Smooth muscle cell (in vitro differentiated cells): ENCODE measurements around the gene MAST2. TPM values are rescaled to one million over a fixed set of nuclear protein-coding genes. Genes with fewer than 3 reads are reported as not detected.
A peak's percentile ranks its signal among the peaks of the same experiment; 100 is the strongest.

Experiments used
- DNase-seq: peaks from one replicate; lab custom pipeline; 2025; ENCODE audit not compliant: unreplicated experiment; lab: John Stamatoyannopoulos, UW
- H2AFZ ChIP-seq: fragments of 200-600 bp; sonication (generic); 2 replicates; pipeline ENCODE4 v1.6.0; 2016; ENCODE audit warnings: antibody characterized with exemption, low read depth, mild to moderate bottlenecking
- H3F3A ChIP-seq: fragments of 200-600 bp; sonication (generic); 2 replicates; pipeline ENCODE4 v1.6.0; 2017; ENCODE audit warnings: antibody characterized with exemption, low read depth
- H3K27ac ChIP-seq: fragments of 200-600 bp; sonication (generic); 2 replicates; pipeline ENCODE4 v1.5.1; 2016; ENCODE audit warnings: low read depth, mild to moderate bottlenecking
- H3K27me3 ChIP-seq: fragments of 200-600 bp; sonication (generic); 2 replicates; pipeline ENCODE4 v1.6.1; 2016; ENCODE audit warnings: low read depth, mild to moderate bottlenecking
- H3K36me3 ChIP-seq: fragments of 200-600 bp; sonication (generic); 2 replicates; pipeline ENCODE4 v1.5.1; 2016; ENCODE audit warnings: low read depth
- H3K4me1 ChIP-seq: fragments of 200-600 bp; sonication (generic); 2 replicates; pipeline ENCODE4 v1.5.1; 2016; ENCODE audit warnings: low read depth
- H3K4me2 ChIP-seq: fragments of 200-600 bp; sonication (generic); 2 replicates; pipeline ENCODE4 v1.6.0; 2016; ENCODE audit warnings: mild to moderate bottlenecking
- H3K4me3 ChIP-seq: fragments of 200-600 bp; sonication (generic); 2 replicates; pipeline ENCODE4 v1.5.1; 2016; ENCODE audit warnings: mild to moderate bottlenecking
- H3K79me2 ChIP-seq: fragments of 200-600 bp; sonication (generic); 2 replicates; pipeline ENCODE4 v1.6.0; 2016; ENCODE audit warnings: low read depth, mild to moderate bottlenecking
- H3K9ac ChIP-seq: fragments of 200-600 bp; sonication (generic); 2 replicates; pipeline ENCODE4 v1.6.0; 2016; ENCODE audit warnings: low read depth
- H3K9me3 ChIP-seq: fragments of 200-600 bp; sonication (generic); replicated peaks from 2 replicates; pipeline ENCODE4 v1.5.1; 2016; ENCODE audit warnings: low read depth
- H4K20me1 ChIP-seq: fragments of 200-600 bp; sonication (generic); 2 replicates; pipeline ENCODE4 v1.6.0; 2016; ENCODE audit warnings: low read depth
- CTCF ChIP-seq: fragments of 200-600 bp; sonication (generic); IDR thresholded peaks from 2 replicates; pipeline ENCODE4 v1.5.1; 2017; ENCODE audit warnings: borderline replicate concordance, mild to moderate bottlenecking, antibody characterized with exemption; ENCODE audit not compliant: insufficient read depth, poor library complexity, severe bottlenecking
- whole genome bisulfite sequencing: methylation state at CpG from one replicate; pipeline ENCODE4 v1.1.7; 2016; ENCODE audit warnings: low lambda C conversion rate; 5-methylcytosine and 5-hydroxymethylcytosine counted together
- polyA plus RNA-seq: library from polyadenylated mRNA; unstranded; fragments of >200 nt; fragmentation: Nextera tagmentation; extraction: Ambion mirVana; gene quantifications from 2 replicates; pipeline ENCODE4 v1.2.1, GENCODE V29; 2016
- total RNA-seq: library from RNA; depleted of rRNA; stranded (reverse); fragments of >200 nt; gene quantifications from 2 replicates; pipeline ENCODE4 v1.2.3, GENCODE V29; 2014

MAST2 gene
- total RNA-seq (18.4 and 21.5 TPM in 2 replicates), polyA plus RNA-seq (26.2 and 34.8 TPM in 2 replicates)

DNA sequence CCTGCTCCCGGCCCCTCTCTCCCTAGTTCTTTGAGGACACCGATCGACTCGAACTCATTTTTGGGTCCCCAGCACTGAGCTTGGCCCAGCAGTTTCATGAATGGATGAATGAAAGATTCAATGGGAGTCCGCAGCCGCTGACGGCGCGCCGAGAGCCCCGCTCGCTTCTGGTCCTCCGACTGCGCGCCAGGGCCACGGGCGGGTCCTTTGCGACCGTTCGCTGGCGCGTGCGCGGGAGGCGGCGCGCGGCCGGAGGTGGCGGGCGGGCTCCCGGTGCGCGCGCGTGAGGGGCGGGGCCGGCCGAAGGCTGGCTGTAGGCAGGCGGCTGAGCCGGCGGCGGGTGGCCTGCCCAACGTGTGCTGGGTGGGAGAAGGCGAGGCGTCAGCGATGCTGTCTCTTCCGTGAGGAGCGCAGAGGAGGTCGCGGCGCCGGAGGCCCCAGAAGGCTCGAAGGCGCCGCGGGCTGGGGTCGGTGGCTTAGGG lies at the start of gene MAST2:
TSS of gene MAST2 (plus strand) at position 314 of the 482 bp plus-strand sequence. CDS start 284 bp downstream, outside the sequence.
- Histone ChIP-seq H3K4me1 (peaks cover 9% of the 10 kb centered on the region), H3K9ac (peak within 1 kb of the TSS; percentile 87), H3F3A (peaks cover 3% of the 10 kb centered on the region), H3K27ac (peak within 1 kb of the TSS; percentile 97), H4K20me1 (peaks cover 13% of the 10 kb centered on the region), H3K9me3 (no peaks in the 10 kb centered on the region), H3K4me3 (peak within 1 kb of the TSS; percentile 62), H3K36me3 (no peaks in the 10 kb centered on the region), H3K27me3 (no peaks in the 10 kb centered on the region), H3K79me2 (peaks cover 39% of the 10 kb centered on the region), H2AFZ (peak within 1 kb of the TSS; percentile 87), H3K4me2 (peak within 1 kb of the TSS; percentile 96)
- WGBS: 0% methylated on average over 49 of the region's 58 CpGs
- TF ChIP-seq CTCF: no peak
- DNase-seq: peak; percentile 64

GRCh38 chr1:45755697-45756096 lies 47.7 kb upstream of the MAST2 start:
- Histone ChIP-seq H3K9me3 (peaks cover 4% of the 10 kb centered on the region), H3K79me2 (no peaks in the 10 kb centered on the region), H3K4me2 (no peak overlapping the region), H3K27ac (no peak overlapping the region), H3F3A (no peaks in the 10 kb centered on the region), H3K4me3 (no peak overlapping the region), H2AFZ (no peak overlapping the region), H4K20me1 (no peaks in the 10 kb centered on the region), H3K27me3 (no peaks in the 10 kb centered on the region), H3K4me1 (peaks cover 5% of the 10 kb centered on the region), H3K9ac (no peak overlapping the region), H3K36me3 (no peaks in the 10 kb centered on the region)
- no peak for TF ChIP-seq CTCF
- no peak for DNase-seq
- 78% methylated on average over 5 of the region's 5 CpGs for WGBS

GRCh38 chr1:45762291-45762690 lies 41.1 kb upstream of the MAST2 start:
- H3K4me2 ChIP-seq: no peak overlapping the region
- no peaks in the 10 kb centered on the region for H3K4me1 ChIP-seq
- no peaks in the 10 kb centered on the region for H3K9me3 ChIP-seq
- no peaks in the 10 kb centered on the region for H3K36me3 ChIP-seq
- H3K4me3 ChIP-seq: no peak overlapping the region
- H3K9ac ChIP-seq: no peak overlapping the region
- H3K27me3 ChIP-seq: no peaks in the 10 kb centered on the region
- TF ChIP-seq CTCF: no peak
- no peaks in the 10 kb centered on the region for H3F3A ChIP-seq
- no peak overlapping the region for H2AFZ ChIP-seq
- no peak overlapping the region for H3K27ac ChIP-seq
- WGBS: 85% methylated on average over 3 of the region's 3 CpGs
- no peak for DNase-seq
- no peaks in the 10 kb centered on the region for H4K20me1 ChIP-seq
- no peaks in the 10 kb centered on the region for H3K79me2 ChIP-seq
